Measurements from ENCODE around the gene SAMD4B.

DNA sequence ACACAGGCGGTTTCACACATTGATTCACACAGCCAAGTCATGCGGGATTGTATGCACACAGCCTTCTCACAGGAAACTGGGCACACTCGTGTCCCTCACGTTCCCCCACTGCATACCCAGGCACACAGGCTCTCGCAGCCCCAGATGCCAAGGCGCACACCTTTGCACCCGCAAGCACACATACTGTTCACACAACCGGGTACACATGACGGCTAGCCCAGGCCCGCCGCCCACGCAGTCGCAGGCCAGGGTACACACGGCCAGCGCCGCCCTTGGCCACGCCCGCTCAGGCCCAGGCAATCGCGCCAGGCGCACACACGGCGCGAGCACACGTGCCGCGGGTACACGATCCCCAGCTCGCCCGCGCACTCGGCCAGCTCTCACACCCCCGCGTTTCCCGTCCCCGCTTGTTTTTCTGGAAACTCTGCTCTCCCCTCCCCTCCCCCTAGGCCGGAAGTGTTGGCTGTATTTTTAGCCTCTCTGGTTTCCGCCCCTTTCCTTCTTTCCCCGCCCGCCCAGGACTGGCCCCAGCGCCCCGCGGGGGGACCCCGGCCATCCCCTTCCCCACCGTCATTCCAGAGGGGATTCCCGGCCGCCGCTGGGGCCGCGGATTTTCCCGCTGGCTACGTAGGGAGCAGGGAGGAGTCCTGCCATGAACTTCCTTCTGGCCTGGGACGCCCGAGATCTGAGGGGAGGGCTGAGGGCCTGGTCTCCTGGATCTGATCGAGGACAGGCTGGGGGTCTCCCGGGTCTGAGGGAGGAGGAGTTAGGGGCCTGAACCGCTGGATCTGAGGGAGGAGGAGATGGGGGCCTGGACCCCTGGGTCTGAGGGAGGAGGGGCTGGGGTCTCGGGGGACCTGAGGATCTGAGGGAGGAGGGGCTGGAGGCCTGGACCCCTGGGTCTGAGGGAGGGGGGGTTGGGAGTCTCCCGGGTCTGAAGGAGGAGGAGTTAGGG is 60.4 kb downstream of the SAMD4B start:
- TF ChIP-seq CTCF (conservative IDR thresholded peaks at IDR 0.05; ENCODE audit: low read depth, low read length): no peak
- TF ChIP-seq EZH2 (IDR thresholded peaks at IDR 0.05; ENCODE audit: low read length, unreplicated experiment): no peak
- TF ChIP-seq EZH2phosphoT487 (IDR thresholded peaks at IDR 0.05; ENCODE audit: borderline replicate concordance, low read length): peak; percentile 87

Data from PC-3 (cell line).